ENCODE measurements around the gene EXOC8. TPM values are rescaled to one million over a fixed set of nuclear protein-coding genes. Genes with fewer than 3 reads are reported as not detected.

The EXOC8 gene
- total and polyA plus RNA-seq, 2 of the 13 experiments (the other 11 are each of a cell fraction or from before 2014, with no cell fraction given), result 2.1 to 7.9 TPM

GRCh38 chr1:231327617-231328016, 10.0 kb downstream of the EXOC8 start:
- Histone ChIP-seq H3K4me1 (ENCODE audit: insufficient read depth, low read length) (peaks cover 1% of the 10 kb centered on the region; the same call in 1 of the 2 replicates), H4K20me1 (ENCODE audit: insufficient read depth, low read length) (no peaks in the 10 kb centered on the region; the same call in 1 of the 2 replicates), H3K9ac (ENCODE audit: insufficient read depth, low read depth, low read length) (no peak overlapping the region), H3K79me2 (ENCODE audit: insufficient read depth, low read length) (peaks cover 5% of the 10 kb centered on the region), H3K4me2 (ENCODE audit: low read depth, low read length) (no peak overlapping the region), H3K4me3 (replicated peaks in 1 of 3; ENCODE audit: insufficient read depth in 1 of 3, low read depth in 2 of 3, low read length in 3 of 3) (no peak overlapping the region), H3K36me3 (replicated peaks in 1 of 2; ENCODE audit: control insufficient read depth in 1 of 2, insufficient read depth in 2 of 2, low read length in 2 of 2) (no peaks in the 10 kb centered on the region), H3K9me3 (ENCODE audit: low read length) (no peaks in the 10 kb centered on the region), H3K27ac (ENCODE audit: extremely low read length, insufficient read depth, low read length) (no peak overlapping the region), H3K27me3 (ENCODE audit: control insufficient read depth in 1 of 2, insufficient read depth in 2 of 2, low read length in 2 of 2) (no peaks in the 10 kb centered on the region), H2AFZ (ENCODE audit: low read length) (no peak overlapping the region)
- DNase-seq (ENCODE audit: low spot score), result no peak
- no peak for FAIRE-seq
- BruUV-seq (replicated peaks), result no TSS peak
- 63% methylated on average over 5 of the region's 5 CpGs for WGBS (ENCODE audit: low lambda C conversion rate)
- POLR2A ChIA-PET, result no interaction called here
- ATAC-seq, result no peak
- in situ Hi-C loops (cut with HindIII; ENCODE audit: extremely low pct_ligation_motif_present, low pct_unique_long_range_greater_than_20kb) (no loop called here), intact Hi-C loops (cut with micrococcal nuclease; ENCODE audit: unreplicated experiment) (no loop called here)
- TF ChIP-seq ZNF274 (CRISPR knock-in tag; IDR thresholded peaks at IDR 0.05), result no peak
- TF ChIP-seq ZNF629 (CRISPR knock-in tag; conservative IDR thresholded peaks at IDR 0.05), result no peak
- no peak for TF ChIP-seq EP300 (IDR thresholded peaks at IDR 0.05; ENCODE audit: low read depth in 2 of 2, low read length in 2 of 2)
- no peak for TF ChIP-seq EP300 (CRISPR knock-in tag; IDR thresholded peaks at IDR 0.05; ENCODE audit: borderline replicate concordance)
- no peak for TF ChIP-seq KLF16 (CRISPR knock-in tag; IDR thresholded peaks at IDR 0.05)
- no peak for TF ChIP-seq YEATS4 (CRISPR knock-in tag; IDR thresholded peaks at IDR 0.05; ENCODE audit: borderline replicate concordance)
- TF ChIP-seq TFE3 (CRISPR knock-in tag; IDR thresholded peaks at IDR 0.05), result no peak
- no peak for TF ChIP-seq ZBTB25 (CRISPR knock-in tag; IDR thresholded peaks at IDR 0.05)
- no peak for TF ChIP-seq SOX5 (CRISPR knock-in tag; IDR thresholded peaks at IDR 0.05; ENCODE audit: borderline replicate concordance)
- TF ChIP-seq PRMT3 (CRISPR knock-in tag; IDR thresholded peaks at IDR 0.05; ENCODE audit: borderline replicate concordance, low read depth), result no peak
- TF ChIP-seq ARHGAP35 (CRISPR knock-in tag; IDR thresholded peaks at IDR 0.05; ENCODE audit: borderline replicate concordance), result no peak
- TF ChIP-seq PAX8 (CRISPR knock-in tag; IDR thresholded peaks at IDR 0.05; ENCODE audit: borderline replicate concordance), result no peak
- no peak for TF ChIP-seq RCOR2 (CRISPR knock-in tag; IDR thresholded peaks at IDR 0.05)
- no peak for TF ChIP-seq ZNF317 (CRISPR knock-in tag; IDR thresholded peaks at IDR 0.05)
- no peak for TF ChIP-seq ETV6 (CRISPR knock-in tag; conservative IDR thresholded peaks at IDR 0.05)
- no peak for TF ChIP-seq SIX4 (CRISPR knock-in tag; IDR thresholded peaks at IDR 0.05)
- no peak for TF ChIP-seq HOMEZ (CRISPR knock-in tag; IDR thresholded peaks at IDR 0.05; ENCODE audit: low read depth)
- no peak for TF ChIP-seq POGZ (CRISPR knock-in tag; IDR thresholded peaks at IDR 0.05)
- TF ChIP-seq PLRG1 (conservative IDR thresholded peaks at IDR 0.05), result no peak
- CTCF ChIA-PET (ENCODE audit: low intra/inter-chr PET ratio, low total read pairs), result no interaction called here

All from HepG2 (cell line).